Uterus (tissue), 2 donors: ENCODE data around the gene PRKCSH.

Source experiments
- CTCF ChIP-seq, 4 experiments: fragments of 200-600 bp in 2 of 4; fragments of 450-650 bp in 2 of 4; sonication (generic) in 2 of 4; IDR thresholded peaks; one replicate each; pipeline ENCODE4 v1.5.1; 2016 to 2019; ENCODE audit warnings: antibody characterized with exemption in 4 of 4, mild to moderate bottlenecking in 2 of 4, moderate library complexity in 1 of 4
- POLR2A ChIP-seq, 2 donors: fragments of 450-650 bp; IDR thresholded peaks; one replicate each; pipeline ENCODE4 v1.6.1; 2016; ENCODE audit warnings: antibody characterized with exemption in 2 of 2, mild to moderate bottlenecking in 1 of 2, moderate library complexity in 1 of 2

DNA sequence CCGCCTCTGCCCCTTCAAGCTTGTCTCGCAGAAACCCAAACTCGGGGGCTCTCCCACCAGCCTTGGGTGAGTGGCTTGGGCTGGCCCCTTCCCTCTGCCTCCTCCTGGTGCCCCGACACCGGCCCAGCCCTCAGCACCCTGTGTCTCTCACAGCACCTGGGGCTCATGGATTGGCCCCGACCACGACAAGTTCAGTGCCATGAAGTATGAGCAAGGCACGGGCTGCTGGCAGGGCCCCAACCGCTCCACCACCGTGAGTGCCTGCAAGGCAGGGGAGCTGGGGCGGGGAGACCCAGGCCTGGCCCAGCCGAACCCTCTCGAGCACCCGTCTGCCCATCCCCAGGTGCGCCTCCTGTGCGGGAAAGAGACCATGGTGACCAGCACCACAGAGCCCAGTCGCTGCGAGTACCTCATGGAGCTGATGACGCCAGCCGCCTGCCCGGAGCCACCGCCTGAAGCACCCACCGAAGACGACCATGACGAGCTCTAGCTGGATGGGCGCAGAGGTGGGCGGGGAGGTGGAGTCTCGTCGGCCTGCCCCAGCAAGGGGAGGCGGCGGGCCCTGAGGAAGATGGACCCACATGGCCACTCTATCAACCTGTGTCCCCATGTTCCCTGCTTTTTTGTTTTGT, 13.6 kb downstream of the PRKCSH start:
- TF ChIP-seq CTCF (IDR thresholded peaks at IDR 0.05): no peak
- no peak for TF ChIP-seq POLR2A (IDR thresholded peaks at IDR 0.05)
